Skeletal muscle satellite cell (primary cell): ENCODE results near the gene CCDC88C.

Experiments
- H3K27me3 ChIP-seq: 2 replicates; pipeline ENCODE4 v1.7.0; 2013; ENCODE audit warnings: low read length; ENCODE audit not compliant: control insufficient read depth, insufficient read depth
- H3K36me3 ChIP-seq: 2 replicates; pipeline ENCODE4 v1.7.0; 2013; ENCODE audit warnings: mild to moderate bottlenecking, control low read depth, low read length; ENCODE audit not compliant: insufficient read depth
- H3K4me1 ChIP-seq: 2 replicates; pipeline ENCODE4 v1.7.0; 2013; ENCODE audit warnings: low read length; ENCODE audit not compliant: control insufficient read depth, insufficient read depth
- H3K4me2 ChIP-seq: 2 replicates; pipeline ENCODE4 v1.7.0; 2013; ENCODE audit warnings: mild to moderate bottlenecking, low read length
- H3K4me3 ChIP-seq: 2 replicates; pipeline ENCODE4 v1.7.0; 2013; ENCODE audit warnings: low read length
- H3K9ac ChIP-seq: 2 replicates; pipeline ENCODE4 v1.7.0; 2013; ENCODE audit warnings: mild to moderate bottlenecking, low read depth, low read length, moderate library complexity
- H3K9me3 ChIP-seq: replicated peaks from 2 replicates; pipeline ENCODE4 v1.7.0; 2013; ENCODE audit warnings: mild to moderate bottlenecking, control low read depth, low read length

The CCDC88C gene

GRCh38 chr14:91342206-91342760, 75.3 kb downstream of the CCDC88C start:
- Histone ChIP-seq H3K4me2 (no peak overlapping the region), H3K4me1 (no peaks in the 10 kb centered on the region), H3K4me3 (no peak overlapping the region), H3K27me3 (no peaks in the 10 kb centered on the region), H3K36me3 (no peaks in the 10 kb centered on the region), H3K9ac (no peak overlapping the region), H3K9me3 (no peaks in the 10 kb centered on the region)

DNA sequence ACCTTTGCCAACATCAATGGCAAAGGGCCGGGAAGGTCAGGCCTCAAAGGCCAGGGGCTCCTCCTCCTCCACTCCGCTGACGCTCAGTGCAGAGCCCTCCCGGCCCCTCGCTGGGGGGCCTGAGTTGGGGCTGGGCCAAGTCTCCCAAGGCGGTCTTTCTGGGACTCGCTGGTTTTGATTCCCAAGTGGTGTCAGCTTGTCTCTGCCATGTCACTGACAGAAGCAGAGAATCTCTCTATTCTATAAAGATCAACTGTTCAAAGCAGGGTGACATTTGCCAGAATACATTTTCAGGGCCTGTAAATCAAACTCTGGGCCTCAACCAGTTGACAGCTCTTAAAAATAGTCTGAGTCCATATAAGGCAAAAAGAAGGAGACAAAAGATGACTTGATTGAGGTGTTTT, 75.9 kb downstream of the CCDC88C start:
- peaks cover 1% of the 10 kb centered on the region for H3K27me3 ChIP-seq
- no peak overlapping the region for H3K4me2 ChIP-seq
- H3K4me1 ChIP-seq: no peaks in the 10 kb centered on the region
- H3K4me3 ChIP-seq: no peak overlapping the region
- H3K36me3 ChIP-seq: no peaks in the 10 kb centered on the region
- H3K9ac ChIP-seq: no peak overlapping the region
- H3K9me3 ChIP-seq: no peaks in the 10 kb centered on the region

GRCh38 chr14:91341334-91341733, 76.3 kb downstream of the CCDC88C start:
- H3K9ac ChIP-seq: no peak overlapping the region
- no peaks in the 10 kb centered on the region for H3K4me1 ChIP-seq
- H3K36me3 ChIP-seq: no peaks in the 10 kb centered on the region
- peaks cover 3% of the 10 kb centered on the region for H3K27me3 ChIP-seq
- no peak overlapping the region for H3K4me2 ChIP-seq
- H3K9me3 ChIP-seq: no peaks in the 10 kb centered on the region
- H3K4me3 ChIP-seq: no peak overlapping the region

DNA sequence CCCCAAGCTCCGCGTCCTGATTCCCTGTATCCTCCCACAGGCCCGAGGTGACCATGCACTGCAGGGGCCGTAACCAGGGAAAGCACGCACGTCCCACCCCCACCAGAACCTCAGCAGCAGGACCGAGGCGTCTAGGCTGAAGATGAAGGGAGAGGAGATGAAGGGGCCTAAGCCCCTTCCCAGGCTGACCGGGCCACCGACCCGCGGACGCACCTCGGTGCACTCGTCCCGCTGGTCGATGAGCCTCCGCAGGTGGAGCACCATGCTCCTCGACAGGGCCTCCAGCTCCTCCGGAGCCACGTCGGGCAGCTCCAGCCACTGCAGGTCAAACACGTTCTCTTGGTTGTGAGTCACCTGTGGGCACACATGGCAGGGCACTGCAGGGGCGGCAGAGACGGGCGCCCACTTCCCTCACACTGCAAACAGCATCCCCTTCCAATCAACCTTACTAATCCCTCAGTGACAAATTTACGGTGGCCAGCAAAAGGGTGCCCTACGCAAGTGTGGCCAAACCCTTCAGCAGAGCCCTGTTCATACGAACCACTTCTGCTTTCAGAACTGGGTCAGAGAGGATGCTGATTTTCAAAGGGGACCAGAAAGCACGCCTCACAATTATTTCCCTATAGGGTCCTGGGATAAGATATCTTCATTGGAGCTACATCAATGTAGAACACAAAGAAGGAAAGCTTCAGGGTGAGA, 77.8 kb downstream of the CCDC88C start:
- H3K9ac ChIP-seq: no peak overlapping the region
- H3K4me3 ChIP-seq: no peak overlapping the region
- no peaks in the 10 kb centered on the region for H3K9me3 ChIP-seq
- H3K4me2 ChIP-seq: no peak overlapping the region
- no peaks in the 10 kb centered on the region for H3K4me1 ChIP-seq
- H3K36me3 ChIP-seq: no peaks in the 10 kb centered on the region
- peaks cover 12% of the 10 kb centered on the region for H3K27me3 ChIP-seq

DNA sequence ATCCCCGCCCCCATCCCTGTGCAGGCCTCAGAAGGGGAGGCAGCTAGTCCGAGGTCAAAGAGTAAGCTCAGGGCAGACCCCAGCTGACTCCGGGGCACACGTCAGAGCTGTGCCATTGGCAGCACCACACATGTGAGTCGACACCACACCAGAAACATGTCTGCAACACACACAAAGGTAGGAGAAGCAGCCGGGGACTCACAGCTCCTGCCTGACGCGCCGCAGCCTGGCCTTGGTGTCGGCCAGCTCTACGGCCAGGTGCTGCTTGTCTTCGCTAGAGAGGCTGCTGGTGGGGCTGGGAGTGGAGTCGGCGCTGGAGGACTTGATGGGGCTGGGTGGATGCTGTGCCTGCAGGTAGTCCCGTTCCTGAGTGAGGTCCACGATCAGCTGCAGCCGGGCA, 78.5 kb downstream of the CCDC88C start:
- H3K4me2 ChIP-seq: no peak overlapping the region
- no peak overlapping the region for H3K4me3 ChIP-seq
- H3K4me1 ChIP-seq: no peaks in the 10 kb centered on the region
- no peaks in the 10 kb centered on the region for H3K36me3 ChIP-seq
- no peak overlapping the region for H3K9ac ChIP-seq
- no peaks in the 10 kb centered on the region for H3K9me3 ChIP-seq
- H3K27me3 ChIP-seq: peaks cover 12% of the 10 kb centered on the region

DNA sequence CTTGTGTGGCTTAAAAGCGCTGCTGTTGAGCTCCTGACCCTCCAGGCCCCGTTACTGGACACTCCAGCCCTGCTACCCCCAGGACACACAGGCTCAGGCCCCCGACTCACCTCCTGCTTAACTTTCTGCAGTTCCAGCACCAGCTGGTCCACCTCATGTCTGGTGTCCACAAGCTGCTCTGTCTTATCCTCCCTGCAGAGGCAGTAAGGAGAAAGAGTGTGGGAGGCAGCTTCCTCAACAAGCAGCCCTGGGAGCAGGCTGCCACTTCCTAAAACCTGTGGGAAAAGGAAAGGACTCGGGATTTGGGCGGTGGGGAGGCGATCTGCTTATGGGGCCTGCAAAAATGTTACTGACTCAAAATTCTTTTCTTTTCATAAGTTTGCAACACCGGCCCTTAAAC, 79.2 kb downstream of the CCDC88C start:
- Histone ChIP-seq H3K9me3 (no peaks in the 10 kb centered on the region), H3K4me2 (no peak overlapping the region), H3K4me3 (no peak overlapping the region), H3K4me1 (no peaks in the 10 kb centered on the region), H3K36me3 (no peaks in the 10 kb centered on the region), H3K9ac (no peak overlapping the region), H3K27me3 (peaks cover 12% of the 10 kb centered on the region)

- no peaks in the 10 kb centered on the region for H3K36me3 ChIP-seq
Measured at GRCh38 chr14:91337699-91338335, 79.8 kb downstream of the CCDC88C start.

DNA sequence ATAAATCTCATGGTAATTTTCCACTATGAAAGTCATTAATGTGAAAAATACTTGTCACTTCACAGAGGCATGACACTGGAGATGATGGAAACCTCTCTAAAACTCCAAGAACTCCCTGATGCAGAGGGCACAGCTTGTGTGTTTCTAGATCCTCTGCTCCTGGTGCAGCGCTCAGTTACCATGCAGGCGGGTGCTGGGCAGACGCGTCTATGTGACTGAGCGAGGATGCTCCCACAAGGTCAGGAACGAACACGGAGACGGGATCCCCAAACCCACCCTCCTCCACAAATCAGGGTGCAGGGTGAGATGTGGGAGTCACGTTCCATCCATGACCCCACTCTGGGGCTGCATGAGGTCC, 81.5 kb downstream of the CCDC88C start:
- Histone ChIP-seq H3K4me3 (no peak overlapping the region), H3K4me1 (no peaks in the 10 kb centered on the region), H3K36me3 (no peaks in the 10 kb centered on the region), H3K27me3 (peaks cover 24% of the 10 kb centered on the region), H3K9ac (no peak overlapping the region), H3K9me3 (no peaks in the 10 kb centered on the region), H3K4me2 (no peak overlapping the region)

More at GRCh38 chr14:91337699-91338335, 79.8 kb downstream of the CCDC88C start:
- no peak overlapping the region for H3K4me3 ChIP-seq
- H3K27me3 ChIP-seq: peaks cover 12% of the 10 kb centered on the region
- H3K4me1 ChIP-seq: no peaks in the 10 kb centered on the region
- H3K4me2 ChIP-seq: no peak overlapping the region
- H3K9ac ChIP-seq: no peak overlapping the region
- H3K9me3 ChIP-seq: no peaks in the 10 kb centered on the region

DNA sequence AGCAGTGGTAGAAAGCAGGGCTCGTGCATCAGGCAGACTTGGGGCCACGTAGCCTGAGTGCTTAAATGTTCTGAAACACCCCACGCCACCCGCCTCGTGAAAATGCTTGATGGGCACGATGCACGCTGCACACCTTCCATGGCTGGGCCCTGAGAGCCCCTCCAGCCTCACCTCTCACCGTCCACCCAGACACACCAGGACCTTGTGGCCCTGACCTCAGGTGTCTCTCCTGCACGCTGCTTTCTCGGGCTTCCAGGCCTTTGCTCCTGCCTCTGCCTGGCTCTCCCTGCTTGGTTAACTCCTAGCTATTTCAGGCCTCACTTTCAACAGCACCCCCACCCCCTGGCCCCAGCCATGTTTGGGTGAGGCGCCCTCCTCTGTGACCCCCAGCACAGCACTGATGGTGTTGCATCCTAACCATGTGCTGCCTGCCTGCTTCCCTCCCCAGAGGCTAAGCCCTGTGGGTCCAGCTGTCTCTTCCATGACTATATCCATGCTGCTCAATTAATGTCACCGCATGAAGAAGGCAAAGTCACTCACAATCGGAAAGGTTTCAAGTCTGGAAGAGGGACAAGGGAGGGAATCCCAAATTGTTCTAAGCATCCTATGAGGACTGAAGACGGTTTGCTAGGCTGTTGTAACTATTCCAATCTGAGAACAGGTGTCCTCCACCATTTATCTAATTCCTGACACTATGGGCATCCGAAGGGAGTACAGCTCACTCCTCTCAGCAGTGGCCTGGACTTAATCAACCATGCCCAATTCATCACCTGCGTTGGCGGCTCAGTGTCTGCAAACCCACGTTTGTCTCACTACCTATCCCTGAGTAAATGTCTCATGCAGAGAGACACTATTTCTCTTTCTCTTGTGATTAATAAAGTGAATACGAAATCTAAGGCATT, 82.2 kb downstream of the CCDC88C start:
- peaks cover 24% of the 10 kb centered on the region for H3K27me3 ChIP-seq
- no peak overlapping the region for H3K4me2 ChIP-seq
- H3K4me3 ChIP-seq: no peak overlapping the region
- H3K9me3 ChIP-seq: no peaks in the 10 kb centered on the region
- H3K36me3 ChIP-seq: no peaks in the 10 kb centered on the region
- no peak overlapping the region for H3K9ac ChIP-seq
- no peaks in the 10 kb centered on the region for H3K4me1 ChIP-seq

- H3K4me1 ChIP-seq: no peaks in the 10 kb centered on the region
- H3K4me2 ChIP-seq: no peak overlapping the region
- H3K36me3 ChIP-seq: no peaks in the 10 kb centered on the region
- no peak overlapping the region for H3K4me3 ChIP-seq
- no peak overlapping the region for H3K9ac ChIP-seq
- H3K27me3 ChIP-seq: peaks cover 24% of the 10 kb centered on the region
- no peaks in the 10 kb centered on the region for H3K9me3 ChIP-seq
Measured at GRCh38 chr14:91333650-91334039, 84.0 kb downstream of the CCDC88C start.

DNA sequence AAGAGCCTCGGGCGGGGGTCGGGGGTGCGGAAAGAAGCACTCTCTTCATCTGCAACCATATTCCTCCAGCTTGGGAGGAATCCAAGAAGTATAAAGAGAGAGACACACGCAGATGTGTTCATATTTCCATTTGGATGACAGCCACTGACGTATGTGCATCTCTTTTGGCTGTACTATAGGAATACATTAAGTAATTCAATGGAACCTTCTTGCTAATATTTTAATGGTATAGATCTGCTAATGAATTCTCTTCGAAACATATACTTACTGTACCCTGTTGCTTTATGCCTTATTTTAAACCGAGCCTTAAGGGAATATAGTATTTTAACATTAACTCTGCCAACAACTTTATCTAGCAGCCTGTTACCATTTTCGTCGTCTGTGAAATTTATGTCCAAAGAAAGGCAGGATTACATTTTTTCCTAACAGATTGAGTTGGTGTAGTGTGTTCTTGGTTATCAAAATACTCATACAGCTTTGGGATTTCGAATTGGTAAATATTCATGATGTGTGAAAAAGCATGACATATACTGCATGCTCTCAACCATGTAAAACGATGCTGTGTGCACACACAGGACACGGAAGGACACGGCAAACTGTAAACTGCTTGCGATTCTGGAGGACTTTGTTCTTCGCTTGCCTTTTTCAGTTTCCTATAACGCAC, 84.5 kb downstream of the CCDC88C start:
- Histone ChIP-seq H3K9me3 (no peaks in the 10 kb centered on the region), H3K4me1 (no peaks in the 10 kb centered on the region), H3K4me2 (no peak overlapping the region), H3K4me3 (no peak overlapping the region), H3K27me3 (peaks cover 24% of the 10 kb centered on the region), H3K9ac (no peak overlapping the region), H3K36me3 (no peaks in the 10 kb centered on the region)
